HG03354 (cell line): ENCODE data around the gene RASIP1.
"Not testable (repeated sequence)": the region's sequence is repeated elsewhere in the genome, so short reads cannot be mapped to it uniquely, and the experiment has no call there.

Source experiments
- ATAC-seq: cut with Tn5 transposase; IDR thresholded peaks from one replicate; pipeline ENCODE4 v1.9.1; 2021; ENCODE audit warnings: mild to moderate bottlenecking; ENCODE audit not compliant: unreplicated experiment, poor library complexity, severe bottlenecking

Gene RASIP1

GRCh38 chr19:48680436-48681126 is 59.8 kb downstream of the RASIP1 start:
- ATAC-seq = no peak

GRCh38 chr19:48680006-48680405 is 60.4 kb downstream of the RASIP1 start:
- not testable (repeated sequence) for ATAC-seq

DNA sequence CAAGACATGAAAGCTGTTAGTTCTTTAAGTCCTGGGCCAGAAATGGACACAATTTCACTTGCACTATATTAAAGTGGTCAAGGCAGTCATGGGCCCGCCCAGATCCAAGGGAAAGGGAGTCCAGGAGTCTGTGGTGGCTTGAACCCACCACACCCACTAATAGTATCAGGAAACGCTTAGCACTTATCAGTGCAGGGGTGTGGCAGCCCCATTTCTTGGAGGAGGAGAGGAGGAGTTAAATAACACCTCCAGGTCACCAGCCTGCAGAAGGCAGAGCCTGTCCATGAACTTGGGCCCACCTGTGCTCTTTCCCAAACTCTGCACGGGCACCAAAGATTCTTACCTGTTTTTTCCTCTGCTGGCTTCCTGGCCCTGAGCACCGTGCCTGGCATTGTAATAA is 62.2 kb downstream of the RASIP1 start:
- ATAC-seq = no peak

GRCh38 chr19:48676887-48677286 is 63.5 kb downstream of the RASIP1 start:
- ATAC-seq = no peak

DNA sequence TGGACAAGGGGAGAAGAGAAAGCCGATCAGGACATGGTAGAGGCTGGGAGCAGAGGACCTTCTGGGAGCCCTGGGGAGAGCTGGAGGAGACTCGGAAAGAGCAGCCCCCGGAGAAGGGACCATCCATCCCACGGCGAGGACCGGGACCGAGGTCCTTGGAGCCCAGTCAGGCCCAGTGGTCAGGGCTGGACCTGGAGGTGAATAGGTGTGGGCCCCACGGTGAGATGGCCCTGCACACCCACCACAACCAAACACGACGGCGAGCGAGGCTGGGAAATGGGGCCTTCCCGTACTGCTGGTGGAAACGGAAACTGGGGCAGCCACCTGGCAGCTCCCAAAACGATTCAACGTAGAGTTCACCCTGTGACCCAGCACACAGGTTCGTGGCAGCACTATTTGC is 63.9 kb downstream of the RASIP1 start:
- ATAC-seq = no peak

DNA sequence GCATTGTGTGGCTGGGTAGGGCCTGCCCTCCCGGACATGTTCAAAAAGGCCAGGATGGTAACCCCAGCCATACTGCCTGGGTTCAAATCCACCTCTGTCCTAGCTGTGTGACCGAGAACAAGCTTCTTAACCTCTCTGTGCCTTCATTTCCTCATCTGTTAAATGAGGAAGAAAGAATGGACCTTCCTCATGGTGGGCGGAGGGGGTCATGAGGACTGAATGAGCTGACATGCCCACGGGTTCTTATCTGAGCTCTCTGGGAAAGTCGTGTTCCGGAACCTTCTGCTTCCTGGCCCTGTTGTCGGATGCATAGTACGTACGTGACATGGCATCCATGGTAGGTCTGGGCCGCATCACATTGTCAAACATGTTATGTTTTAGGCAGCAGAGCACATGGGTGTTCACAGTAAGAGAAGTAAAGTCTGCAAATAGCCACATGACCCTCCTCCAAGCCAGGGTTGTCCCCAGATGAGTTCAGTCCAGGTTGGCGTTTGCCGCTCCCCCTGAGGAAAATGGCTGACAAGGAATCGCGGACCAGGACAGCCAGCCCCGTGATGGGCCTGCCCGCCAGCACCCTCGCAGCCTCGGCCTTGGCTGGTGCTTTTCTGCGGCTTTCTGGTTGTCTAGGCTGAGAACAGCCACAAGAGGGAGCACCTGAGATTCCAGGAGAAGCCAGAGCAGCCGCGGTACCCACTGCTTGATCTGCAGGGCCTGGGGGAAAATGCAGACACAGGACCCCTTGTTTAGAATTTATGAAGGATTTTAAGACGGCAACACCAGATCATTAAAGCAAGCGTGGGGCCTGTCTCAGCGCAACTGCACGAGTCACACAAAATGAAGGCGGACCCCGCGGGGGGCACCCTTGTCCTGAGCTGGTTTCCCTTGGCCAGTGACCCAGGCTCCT is 65.2 kb downstream of the RASIP1 start:
- ATAC-seq = no peak

DNA sequence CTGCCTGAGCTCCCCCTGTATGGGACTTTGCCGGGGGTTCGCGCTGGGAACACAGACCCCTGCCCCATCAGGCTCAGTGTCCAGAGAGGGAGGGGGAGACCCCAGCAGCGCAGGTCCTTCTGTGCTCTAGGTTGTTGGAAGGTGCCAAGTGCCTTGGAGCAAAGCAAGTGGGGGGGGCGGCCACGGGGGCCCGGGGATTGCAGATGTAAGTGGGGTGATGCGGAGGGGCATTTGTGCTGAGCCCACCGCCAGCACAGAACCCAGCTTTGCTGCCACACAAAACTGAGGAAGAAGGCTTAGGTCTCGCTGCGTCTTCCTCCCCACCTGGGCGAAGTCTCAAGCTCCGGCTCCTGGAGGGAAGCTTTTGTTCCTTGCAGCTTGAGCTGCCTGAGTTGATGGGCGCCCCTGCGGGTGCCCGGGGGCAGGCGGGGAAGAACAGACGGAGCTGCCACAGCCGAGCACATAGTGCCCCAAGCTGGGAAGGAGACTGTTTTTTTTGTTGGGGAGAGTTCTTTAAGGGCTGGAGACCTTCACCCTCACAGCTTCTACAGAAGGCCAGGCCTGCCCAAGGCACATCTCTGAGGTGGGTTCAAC is 66.1 kb downstream of the RASIP1 start:
- ATAC-seq = no peak

- no peak for ATAC-seq
These were observed 66.8 kb downstream of the RASIP1 start for GRCh38 chr19:48673436-48674100.

GRCh38 chr19:48672994-48673393 is 67.4 kb downstream of the RASIP1 start, which contains the start of gene NTN5:
TSS of gene NTN5 (minus strand) at chr19:48673017. CDS start at chr19:48670986, 2,031 bp downstream.
- no peak for ATAC-seq

DNA sequence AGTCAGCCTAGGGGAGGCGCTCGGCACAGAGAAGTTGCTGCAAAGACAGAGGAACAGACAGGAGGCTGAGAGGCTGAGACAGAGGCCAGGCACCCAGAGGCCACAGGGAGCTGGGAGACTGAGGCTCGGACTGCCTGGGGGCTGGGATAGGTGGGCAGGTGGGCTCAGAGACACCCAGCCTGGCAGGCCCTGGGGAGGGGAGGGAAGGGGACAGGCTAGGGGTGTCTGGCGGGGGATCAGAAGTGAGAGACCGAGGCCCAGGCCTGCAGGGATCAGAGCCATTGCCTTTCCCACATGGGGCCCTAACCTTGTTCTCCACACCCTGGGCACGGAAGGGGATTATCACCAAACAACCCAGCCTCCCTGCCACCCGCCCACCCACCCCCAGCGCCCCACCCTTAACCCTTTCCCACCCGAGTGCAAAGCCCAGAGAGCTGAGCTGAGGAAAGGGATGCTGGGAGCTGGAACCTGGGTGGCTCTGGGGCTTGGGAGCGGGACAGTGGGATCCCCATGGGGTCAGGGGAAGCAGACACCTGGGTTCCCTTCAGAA is 68.9 kb downstream of the RASIP1 start:
- no peak for ATAC-seq

DNA sequence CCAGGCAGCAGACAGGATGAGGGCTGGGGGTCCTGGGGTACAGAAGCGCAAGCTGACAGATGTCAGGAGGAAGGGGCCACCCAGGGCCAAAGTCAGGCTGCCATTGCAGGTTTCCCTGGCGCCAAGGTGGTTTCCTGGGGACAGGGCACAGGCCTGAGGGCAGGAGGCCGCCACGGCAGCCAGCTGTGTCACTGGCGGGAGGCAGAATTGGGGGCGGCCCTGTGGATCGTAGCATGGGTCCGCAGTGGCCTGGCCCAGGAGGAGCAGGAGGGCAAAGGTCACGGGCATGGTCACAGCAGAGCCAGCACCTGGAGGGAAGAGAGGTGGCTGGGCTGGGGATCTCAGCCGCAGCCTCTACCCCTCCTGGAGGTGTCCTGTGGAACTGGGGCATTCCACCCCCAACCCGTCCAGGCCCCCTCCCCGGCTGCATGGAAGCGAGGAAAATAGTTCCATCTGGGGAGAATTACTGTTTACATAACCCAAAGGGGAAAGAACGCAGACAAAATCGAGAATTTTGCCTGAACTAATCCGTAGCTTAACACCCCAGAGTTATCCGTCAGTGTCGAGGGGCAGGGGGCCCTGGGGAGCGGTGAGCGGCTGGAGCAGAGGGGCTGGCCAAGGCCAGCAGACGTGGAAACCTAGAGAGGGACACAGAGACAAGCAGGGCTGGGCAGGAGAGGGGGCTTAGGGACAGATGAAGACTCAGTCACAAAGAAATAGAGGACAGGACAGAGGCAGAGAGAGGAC is 69.5 kb downstream of the RASIP1 start:
- ATAC-seq = no peak
